Type B pancreatic cell (in vitro differentiated cells): Measurements from ENCODE around the gene ABLIM2. TPM values are rescaled to one million over a fixed set of nuclear protein-coding genes. Genes with fewer than 3 reads are reported as not detected.
A peak's percentile ranks its signal among the peaks of the same experiment; 100 is the strongest.

Experiments
- DNase-seq: peaks from one replicate; pipeline ENCODE4 v3.0.0; 2021; ENCODE audit warnings: mixed read lengths; ENCODE audit not compliant: unreplicated experiment; ENCODE audit errors: extremely low spot score
- H3K27ac Mint-ChIP-seq: 2 replicates; pipeline ENCODE4 v1.8.0; 2021; ENCODE audit warnings: mild to moderate bottlenecking, mixed read lengths
- H3K27me3 Mint-ChIP-seq: 2 replicates; pipeline ENCODE4 v1.8.0; 2021; ENCODE audit warnings: mixed read lengths
- H3K36me3 Mint-ChIP-seq: 2 replicates; pipeline ENCODE4 v1.8.0; 2021; ENCODE audit warnings: mixed read lengths
- H3K4me1 Mint-ChIP-seq: one replicate; pipeline ENCODE4 v1.8.0; 2021; ENCODE audit warnings: mixed read lengths; ENCODE audit not compliant: unreplicated experiment
- H3K4me3 Mint-ChIP-seq: 2 replicates; pipeline ENCODE4 v1.8.0; 2021; ENCODE audit warnings: mild to moderate bottlenecking, mixed read lengths
- H3K9me3 Mint-ChIP-seq: 2 replicates; pipeline ENCODE4 v1.8.0; 2021; ENCODE audit warnings: mixed read lengths
- total RNA-seq: library from RNA; stranded (reverse); gene quantifications from 2 replicates; pipeline ENCODE4 v1.2.1, GENCODE V29; 2021; ENCODE audit warnings: low replicate concordance
- TF ChIP-seq, protein P1 (sequence below): fragments of 200-600 bp; sonication (generic); conservative IDR thresholded peaks from 2 replicates; pipeline ENCODE4 v1.5.0; 2021; ENCODE audit warnings: antibody characterized with exemption, mild to moderate bottlenecking

The ABLIM2 gene
- total RNA-seq, 1 donor from 2014 or later: 2.6 TPM

DNA sequence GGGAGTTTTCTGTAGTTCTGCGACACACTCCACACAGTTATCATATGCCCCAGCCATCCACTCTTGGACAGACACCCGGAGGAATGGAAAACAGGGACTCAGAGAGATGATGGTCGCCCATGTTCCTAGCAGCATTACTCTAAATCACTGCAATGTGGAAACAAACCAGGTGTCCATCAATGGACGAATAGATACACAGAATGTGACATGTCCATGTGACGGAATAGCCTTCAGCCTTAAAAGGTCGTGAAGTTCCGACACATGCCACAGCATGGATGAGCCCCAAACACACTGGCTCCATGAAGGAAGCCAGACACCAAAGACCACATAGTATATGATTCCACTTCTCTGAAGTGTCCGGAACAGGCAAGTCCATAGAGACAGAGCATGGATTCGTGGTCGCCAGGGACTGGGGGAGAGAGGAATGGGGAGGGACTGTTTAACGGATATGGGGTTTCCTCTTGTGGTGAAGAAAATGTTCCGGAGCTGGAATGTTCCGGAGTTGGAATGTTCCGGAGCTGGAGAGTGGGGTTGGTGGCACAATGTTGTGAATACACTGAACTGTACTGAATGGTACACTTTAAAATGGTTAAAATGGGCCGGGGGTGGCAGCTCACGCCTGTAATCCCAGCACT lies 190.2 kb downstream of the ABLIM2 start:
- peaks cover 5% of the 10 kb centered on the region for H3K9me3 Mint-ChIP-seq
- TF ChIP-seq, protein P1, sequence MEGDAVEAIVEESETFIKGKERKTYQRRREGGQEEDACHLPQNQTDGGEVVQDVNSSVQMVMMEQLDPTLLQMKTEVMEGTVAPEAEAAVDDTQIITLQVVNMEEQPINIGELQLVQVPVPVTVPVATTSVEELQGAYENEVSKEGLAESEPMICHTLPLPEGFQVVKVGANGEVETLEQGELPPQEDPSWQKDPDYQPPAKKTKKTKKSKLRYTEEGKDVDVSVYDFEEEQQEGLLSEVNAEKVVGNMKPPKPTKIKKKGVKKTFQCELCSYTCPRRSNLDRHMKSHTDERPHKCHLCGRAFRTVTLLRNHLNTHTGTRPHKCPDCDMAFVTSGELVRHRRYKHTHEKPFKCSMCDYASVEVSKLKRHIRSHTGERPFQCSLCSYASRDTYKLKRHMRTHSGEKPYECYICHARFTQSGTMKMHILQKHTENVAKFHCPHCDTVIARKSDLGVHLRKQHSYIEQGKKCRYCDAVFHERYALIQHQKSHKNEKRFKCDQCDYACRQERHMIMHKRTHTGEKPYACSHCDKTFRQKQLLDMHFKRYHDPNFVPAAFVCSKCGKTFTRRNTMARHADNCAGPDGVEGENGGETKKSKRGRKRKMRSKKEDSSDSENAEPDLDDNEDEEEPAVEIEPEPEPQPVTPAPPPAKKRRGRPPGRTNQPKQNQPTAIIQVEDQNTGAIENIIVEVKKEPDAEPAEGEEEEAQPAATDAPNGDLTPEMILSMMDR: no peak
- peaks cover 51% of the 10 kb centered on the region for H3K4me1 Mint-ChIP-seq
- peak overlapping the region; percentile 72 for H3K27ac Mint-ChIP-seq
- H3K4me3 Mint-ChIP-seq: peak overlapping the region; percentile 57
- H3K36me3 Mint-ChIP-seq: no peaks in the 10 kb centered on the region
- DNase-seq: no peak
- no peaks in the 10 kb centered on the region for H3K27me3 Mint-ChIP-seq

DNA sequence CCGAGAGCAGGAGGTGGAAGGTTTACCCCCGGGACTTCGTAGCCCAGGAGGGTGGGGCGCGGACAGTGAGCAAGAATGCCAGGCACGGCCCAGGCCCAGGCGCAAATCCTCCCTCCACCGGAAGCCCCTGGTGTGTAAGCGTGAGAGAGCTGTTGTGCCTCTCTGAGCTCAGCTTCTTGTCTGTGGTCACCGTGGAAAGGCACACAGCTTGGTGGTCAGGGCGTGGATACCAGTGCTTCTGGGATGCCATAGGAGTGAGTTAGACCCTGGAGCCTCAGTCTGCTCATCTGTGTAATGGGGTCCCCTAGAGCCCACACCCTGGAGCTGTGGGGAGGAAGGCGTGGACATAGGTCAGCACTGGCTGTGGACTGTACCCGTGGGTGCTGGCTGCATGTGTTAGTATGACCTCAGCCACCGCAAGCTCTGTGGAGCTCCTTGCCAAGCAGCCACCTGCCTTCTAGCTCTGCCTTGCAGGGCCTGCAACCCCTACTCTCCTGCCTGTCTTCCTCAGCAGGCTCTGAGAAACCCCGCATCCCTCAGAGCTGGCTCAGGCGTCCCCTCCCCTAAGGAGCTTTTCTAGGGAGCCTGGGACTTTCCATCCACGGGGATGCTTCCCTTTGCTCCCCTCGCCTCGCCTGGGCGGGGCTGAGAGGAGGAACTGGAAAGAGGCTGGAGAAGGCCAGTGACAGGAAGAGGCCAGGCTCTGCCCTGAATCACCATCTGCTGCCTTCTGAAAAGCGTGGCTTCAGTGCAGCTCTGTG lies 190.9 kb downstream of the ABLIM2 start:
- no peak for DNase-seq
- Mint-ChIP-seq H3K36me3 (no peaks in the 10 kb centered on the region), H3K27me3 (no peaks in the 10 kb centered on the region), H3K4me3 (no peak overlapping the region), H3K27ac (peak overlapping the region; percentile 72), H3K4me1 (peaks cover 49% of the 10 kb centered on the region), H3K9me3 (peaks cover 3% of the 10 kb centered on the region)
- TF ChIP-seq, protein P1: no peak

DNA sequence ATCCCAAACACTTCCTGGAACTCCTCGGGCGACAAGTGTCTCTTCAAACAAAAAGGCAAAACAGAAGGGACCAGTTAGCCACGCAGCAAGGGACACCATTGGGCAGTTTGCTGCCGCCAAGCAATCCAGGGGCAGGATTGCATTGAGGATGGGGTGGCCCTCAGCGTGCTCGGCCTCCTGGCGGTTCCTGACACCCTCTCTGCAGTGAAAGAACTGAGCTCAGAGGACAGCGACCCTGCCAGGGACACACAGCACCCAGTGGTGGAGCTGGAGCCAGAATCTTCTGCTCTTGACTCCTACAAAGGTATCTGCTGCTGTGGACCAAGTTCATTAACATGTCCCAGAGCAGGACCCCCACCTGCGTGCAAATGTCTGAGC lies 191.6 kb downstream of the ABLIM2 start:
- DNase-seq: no peak
- H3K36me3 Mint-ChIP-seq: no peaks in the 10 kb centered on the region
- no peak overlapping the region for H3K4me3 Mint-ChIP-seq
- no peak overlapping the region for H3K27ac Mint-ChIP-seq
- peaks cover 45% of the 10 kb centered on the region for H3K4me1 Mint-ChIP-seq
- TF ChIP-seq, protein P1: no peak
- no peaks in the 10 kb centered on the region for H3K9me3 Mint-ChIP-seq
- no peaks in the 10 kb centered on the region for H3K27me3 Mint-ChIP-seq

DNA sequence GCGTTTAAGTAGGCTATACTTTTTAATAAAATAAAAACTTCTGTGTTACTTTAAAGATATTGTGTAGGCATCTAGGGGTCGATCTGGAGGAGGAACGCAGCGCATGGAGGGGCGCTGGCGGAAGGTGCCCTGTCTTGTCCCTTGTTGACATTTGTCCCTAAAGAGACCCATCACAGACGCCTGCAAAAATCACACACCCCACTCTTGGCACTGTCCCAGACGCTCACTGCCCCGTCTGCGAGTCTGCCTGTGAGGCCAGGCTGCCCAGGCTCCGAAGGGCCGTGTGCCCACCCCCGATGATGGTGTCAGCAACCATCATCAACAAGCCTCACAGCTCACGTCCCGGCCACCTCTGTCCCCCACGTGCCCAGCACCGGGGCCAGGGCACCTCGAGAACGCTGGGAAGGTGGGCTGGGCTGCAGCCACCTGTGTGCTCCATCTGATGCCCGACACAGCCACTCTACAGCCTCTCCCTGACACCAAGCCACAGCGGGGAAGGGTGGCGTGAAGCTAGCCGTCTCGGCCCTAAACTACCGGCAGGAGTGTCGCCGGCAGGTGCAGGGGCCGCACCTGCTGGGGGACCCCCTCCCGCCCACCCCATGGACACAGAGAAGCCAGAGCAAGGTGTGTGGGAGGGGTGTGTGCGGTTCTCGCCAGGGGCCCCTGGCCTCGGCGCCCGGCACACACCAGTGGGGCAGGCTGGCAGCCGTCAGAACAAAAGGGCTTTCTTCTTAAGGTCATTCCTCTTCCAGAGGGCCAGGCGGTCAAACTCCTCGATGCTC lies 192.1 kb downstream of the ABLIM2 start:
- peak overlapping the region; percentile 91 for H3K27ac Mint-ChIP-seq
- TF ChIP-seq, protein P1: no peak
- H3K4me3 Mint-ChIP-seq: no peak overlapping the region
- H3K27me3 Mint-ChIP-seq: no peaks in the 10 kb centered on the region
- peaks cover 45% of the 10 kb centered on the region for H3K4me1 Mint-ChIP-seq
- H3K9me3 Mint-ChIP-seq: no peaks in the 10 kb centered on the region
- no peak for DNase-seq
- no peaks in the 10 kb centered on the region for H3K36me3 Mint-ChIP-seq

DNA sequence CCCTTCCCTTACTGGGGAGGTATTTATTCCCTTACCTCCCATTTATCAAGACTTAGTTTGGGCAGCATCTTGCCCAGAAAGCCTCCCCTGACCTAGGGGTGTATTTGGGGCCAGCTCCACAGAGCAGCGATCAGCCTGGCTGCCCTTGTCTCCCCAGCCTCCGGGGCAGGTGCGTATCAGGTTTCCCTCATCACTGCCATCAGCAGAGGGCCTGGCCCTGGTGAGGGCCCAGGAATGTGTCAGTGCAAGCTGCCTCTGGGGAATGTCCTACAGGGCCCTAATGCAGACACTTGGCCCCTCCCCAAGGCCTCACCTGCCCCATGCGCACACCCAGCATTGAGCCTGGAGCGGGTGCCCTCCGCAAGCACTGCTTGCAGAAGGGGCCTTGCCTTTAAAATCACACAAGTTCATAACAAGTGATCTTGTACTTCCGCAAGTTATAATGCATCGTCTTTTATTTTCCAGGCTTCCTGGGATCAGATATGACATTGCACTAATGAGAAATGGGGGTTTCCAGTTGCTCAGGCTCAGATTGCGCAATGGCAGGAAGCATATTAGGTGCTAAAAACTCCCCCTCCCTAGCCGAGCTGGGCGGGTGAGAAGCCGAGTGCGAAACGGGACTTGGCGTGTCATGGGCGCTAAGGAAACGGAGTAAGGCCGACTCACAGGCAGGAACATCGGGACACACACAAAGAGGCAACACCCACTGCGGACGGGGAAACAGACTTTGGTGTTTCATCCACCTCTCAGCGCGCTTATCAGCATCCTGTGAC lies 193.5 kb downstream of the ABLIM2 start:
- H3K27ac Mint-ChIP-seq: peak overlapping the region; percentile 91
- H3K27me3 Mint-ChIP-seq: no peaks in the 10 kb centered on the region
- peaks cover 48% of the 10 kb centered on the region for H3K4me1 Mint-ChIP-seq
- DNase-seq: no peak
- TF ChIP-seq, protein P1: no peak
- peak overlapping the region; percentile 20 for H3K4me3 Mint-ChIP-seq
- no peaks in the 10 kb centered on the region for H3K36me3 Mint-ChIP-seq
- no peaks in the 10 kb centered on the region for H3K9me3 Mint-ChIP-seq
